Right lobe of liver (tissue), 6 donors: ENCODE data around the gene MTX2. TPM values are rescaled to one million over a fixed set of nuclear protein-coding genes. Genes with fewer than 3 reads are reported as not detected.
A peak's percentile ranks its signal among the peaks of the same experiment; 100 is the strongest.

ENCODE experiments used
- ATAC-seq, 4 donors: fragments of 200-7000 bp; cut with Tn5 transposase; one replicate each; pipeline ENCODE4 v1.9.1; 2020; ENCODE audit warnings: mild to moderate bottlenecking in 4 of 4, moderate library complexity in 4 of 4
- DNase-seq, 3 donors: peaks; one replicate each; pipeline ENCODE4 v3.0.0-alpha.2; 2020
- H3K27ac ChIP-seq, 3 donors: fragments of 200-600 bp; one replicate each; pipeline ENCODE4 v1.8.0; 2022
- H3K27me3 ChIP-seq, 2 donors: fragments of 200-600 bp; one replicate each; pipeline ENCODE4 v1.8.0; 2022
- H3K36me3 ChIP-seq, 4 donors: fragments of 200-600 bp; sonication (generic) in 1 of 4; one replicate each; pipeline versions ENCODE4 v1.5.1 to v1.8.0; 2017 to 2022; ENCODE audit warnings: control low read depth in 1 of 4
- H3K4me1 ChIP-seq, 4 donors: fragments of 200-600 bp; sonication (generic) in 1 of 4; one replicate each; pipeline versions ENCODE4 v1.5.1 to v1.8.0; 2017 to 2022; ENCODE audit warnings: control low read depth in 1 of 4
- H3K4me3 ChIP-seq, 3 donors: fragments of 200-600 bp; one replicate each; pipeline ENCODE4 v1.8.0; 2022
- H3K9me3 ChIP-seq, 4 donors: fragments of 200-600 bp; sonication (generic) in 1 of 4; one replicate each; pipeline versions ENCODE4 v1.5.1 to v1.8.0; 2017 to 2022; ENCODE audit warnings: control low read depth in 1 of 4
- CTCF ChIP-seq, 4 donors: fragments of 200-600 bp in 3 of 4; fragments of 450-650 bp in 1 of 4; IDR thresholded peaks; one replicate each; pipeline versions ENCODE4 v1.5.1 to v1.8.0; 2016 to 2022; ENCODE audit warnings: antibody characterized with exemption in 4 of 4, mild to moderate bottlenecking in 2 of 4
- POLR2A ChIP-seq: fragments of 450-650 bp; IDR thresholded peaks from one replicate; pipeline ENCODE4 v1.6.1; 2017; ENCODE audit warnings: antibody characterized with exemption, mild to moderate bottlenecking
- WGBS: methylation state at CpG from one replicate; pipeline ENCODE4 v1.1.6; 2018; ENCODE audit warnings: low coverage, low lambda C conversion rate; ENCODE audit not compliant: insufficient coverage; ENCODE audit errors: missing lambda C conversion rate; 5-methylcytosine and 5-hydroxymethylcytosine counted together
- intact Hi-C, 2 donors: fragments of 100-400 bp; cut with DNase I; formaldehyde crosslinking; loops; one replicate each; pipeline versions ENCODE4 v1.11.2 to v1.14.1; 2022
- total RNA-seq, 6 experiments: library from RNA; depleted of rRNA in 2 of 6; stranded (reverse); fragments of >200 nt in 2 of 6; fragmentation: NEBNext Ultra II Directional in 3 of 6; extraction: Animal tissue kit (Norgen Biotek cat#: 25700) in 3 of 6; gene quantifications; one replicate each; pipeline versions ENCODE4 v1.1.0 to v1.2.4, GENCODE V29; 2016 to 2023
- donor health status: DM: no; HTN: yes; CAD: no.
- donor health status: DM: no; HTN: no; CAD: no.
- donor health status: DM: no; HTN: no; CAD: no.
- donor health status: DM: no; HTN: yes; CAD: no.
- donor health status: DM: no; HTN: yes; CAD: no.

MTX2 gene
- total RNA-seq, 6 experiments from 2014 or later, result 7.7 to 29.3 (median 11.1) TPM

DNA sequence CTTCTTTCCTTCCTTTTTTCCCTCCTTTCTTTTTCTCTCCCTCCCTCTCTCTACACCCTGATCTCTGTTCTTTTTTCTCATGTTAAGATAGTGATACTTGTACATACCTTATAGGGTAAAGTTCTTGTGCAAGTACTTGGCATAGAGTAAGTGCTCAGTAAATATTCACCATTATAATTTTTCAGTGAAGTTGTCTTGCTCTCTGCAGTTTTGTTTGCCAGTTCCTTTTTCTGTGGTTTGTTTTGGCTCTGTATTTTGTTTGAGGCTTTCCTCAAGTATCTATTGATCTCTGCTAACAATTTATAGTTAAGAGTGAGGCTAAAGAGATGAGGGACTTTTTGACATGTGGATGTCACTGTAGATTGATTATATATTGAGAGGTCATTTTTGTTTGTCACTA lies 48.0 kb downstream of the MTX2 start:
- no peak overlapping the region for H3K4me3 ChIP-seq
- intact Hi-C loops, result no loop called here
- no peaks in the 10 kb centered on the region for H3K36me3 ChIP-seq
- no peaks in the 10 kb centered on the region for H3K9me3 ChIP-seq
- H3K4me1 ChIP-seq, result peaks cover 0 to 13% (median 6%) of the 10 kb centered on the region in 4 donors
- no peak overlapping the region for H3K27ac ChIP-seq
- TF ChIP-seq POLR2A, result no peak
- TF ChIP-seq CTCF (IDR thresholded peaks at IDR 0.05), result no peak
- ATAC-seq (peak in 3 of 4 donors; percentile 15 to 43 (median 39)), DNase-seq (no peak)
- no peaks in the 10 kb centered on the region for H3K27me3 ChIP-seq

DNA sequence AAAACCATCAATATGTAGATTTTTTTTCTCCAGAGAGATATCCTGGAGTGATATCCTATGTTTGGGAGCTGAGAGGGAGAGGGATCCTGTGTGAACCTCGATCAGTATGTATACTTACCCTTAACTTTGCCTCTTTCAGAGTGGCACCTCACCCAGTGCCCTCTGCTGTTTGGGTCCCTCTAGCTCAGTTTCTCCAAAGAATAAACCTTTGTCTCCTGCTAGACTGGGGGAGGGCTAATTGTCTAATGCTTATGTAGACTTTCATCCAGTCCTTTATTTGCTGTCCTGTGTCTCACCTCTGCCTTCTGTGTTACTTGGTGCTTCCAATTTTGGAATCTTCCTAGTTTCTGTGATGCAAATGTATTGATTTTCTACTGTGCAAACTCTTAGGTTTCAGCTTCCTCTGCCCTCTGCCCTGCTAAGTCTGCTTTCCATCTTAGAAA lies 48.4 kb downstream of the MTX2 start:
- 57% methylated on average over 1 of the region's 1 CpG for WGBS
- peak; percentile 50 to 59 (median 54) for ATAC-seq
- Histone ChIP-seq H3K4me3 (no peak overlapping the region), H3K36me3 (no peaks in the 10 kb centered on the region), H3K4me1 (peaks cover 0 to 13% (median 6%) of the 10 kb centered on the region in 4 donors), H3K27me3 (no peaks in the 10 kb centered on the region), H3K27ac (no peak overlapping the region), H3K9me3 (no peaks in the 10 kb centered on the region)
- TF ChIP-seq CTCF (IDR thresholded peaks at IDR 0.05) (no peak), POLR2A (no peak)
- intact Hi-C loops, result no loop called here
- DNase-seq, result no peak

DNA sequence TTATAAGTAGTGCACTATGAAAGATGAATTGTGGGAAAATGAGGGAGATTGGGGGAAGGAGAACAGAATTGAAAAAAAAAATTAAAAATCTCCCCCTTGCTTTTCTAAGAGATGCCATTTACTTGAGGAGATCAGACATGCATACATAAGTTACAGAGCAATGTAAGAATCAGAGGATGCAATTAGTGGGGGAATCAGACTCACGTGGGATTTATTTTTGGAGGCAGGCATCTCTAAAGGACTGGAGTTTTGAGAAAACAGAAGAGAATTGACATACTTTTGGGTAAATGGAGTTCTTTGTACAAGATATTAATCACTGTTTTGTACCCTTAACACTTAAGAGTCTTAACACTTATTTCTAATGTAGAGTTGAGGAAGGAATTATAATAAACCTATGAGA lies 52.7 kb downstream of the MTX2 start:
- Histone ChIP-seq H3K27ac (no peak overlapping the region), H3K27me3 (no peaks in the 10 kb centered on the region), H3K4me3 (no peak overlapping the region), H3K36me3 (no peaks in the 10 kb centered on the region), H3K9me3 (no peaks in the 10 kb centered on the region), H3K4me1 (peaks cover 0 to 22% (median 5%) of the 10 kb centered on the region in 4 donors)
- WGBS, result 100% methylated on average over 1 of the region's 1 CpG
- DNase-seq (no peak), ATAC-seq (no peak)
- intact Hi-C loops, result no loop called here
- TF ChIP-seq CTCF (IDR thresholded peaks at IDR 0.05) (no peak), POLR2A (no peak)

GRCh38 chr2:176324862-176325261 lies 55.6 kb downstream of the MTX2 start:
- peaks cover 0 to 1% (median 0%) of the 10 kb centered on the region in 4 donors for H3K36me3 ChIP-seq
- WGBS, result 69% methylated on average over 3 of the region's 3 CpGs
- no peaks in the 10 kb centered on the region for H3K9me3 ChIP-seq
- H3K4me1 ChIP-seq, result peaks cover 0 to 12% (median 0%) of the 10 kb centered on the region in 4 donors
- ATAC-seq (no peak), DNase-seq (no peak)
- H3K27me3 ChIP-seq, result no peaks in the 10 kb centered on the region
- H3K27ac ChIP-seq, result no peak overlapping the region
- TF ChIP-seq POLR2A, result no peak
- TF ChIP-seq CTCF (IDR thresholded peaks at IDR 0.05), result no peak
- intact Hi-C loops, result no loop called here
- no peak overlapping the region for H3K4me3 ChIP-seq

DNA sequence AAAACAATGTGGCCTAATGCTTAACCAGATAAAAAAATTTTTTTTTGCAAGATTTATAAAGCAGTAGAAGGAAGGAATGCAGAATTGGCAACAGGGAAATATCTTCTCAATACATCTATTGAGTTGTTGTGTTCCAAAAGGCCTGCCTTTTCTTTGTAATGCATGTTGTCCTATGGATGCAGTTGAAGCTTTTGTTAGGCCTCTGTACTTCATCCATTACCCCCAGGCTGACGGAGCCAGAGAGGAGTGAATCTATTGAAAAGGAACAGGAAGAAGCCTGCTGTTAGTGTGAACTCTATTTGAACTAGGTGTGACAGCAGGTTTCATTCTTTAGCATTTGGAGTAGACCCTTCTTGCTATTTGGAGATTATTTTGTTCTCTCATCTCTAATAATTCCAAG lies 56.5 kb downstream of the MTX2 start:
- H3K27me3 ChIP-seq, result no peaks in the 10 kb centered on the region
- TF ChIP-seq CTCF (IDR thresholded peaks at IDR 0.05) (no peak), POLR2A (no peak)
- H3K27ac ChIP-seq, result no peak overlapping the region
- 60% methylated on average over 1 of the region's 1 CpG for WGBS
- peaks cover 0 to 12% (median 0%) of the 10 kb centered on the region in 4 donors for H3K4me1 ChIP-seq
- no peak for ATAC-seq
- peaks cover 0 to 5% (median under 1%) of the 10 kb centered on the region in 4 donors for H3K36me3 ChIP-seq
- intact Hi-C loops, result no loop called here
- no peak overlapping the region for H3K4me3 ChIP-seq
- H3K9me3 ChIP-seq, result no peaks in the 10 kb centered on the region
- no peak for DNase-seq
